ENCODE results near the gene METTL24. TPM values are rescaled to one million over a fixed set of nuclear protein-coding genes. Genes with fewer than 3 reads are reported as not detected.
A peak's percentile ranks its signal among the peaks of the same experiment; 100 is the strongest.

METTL24 gene, protein sequence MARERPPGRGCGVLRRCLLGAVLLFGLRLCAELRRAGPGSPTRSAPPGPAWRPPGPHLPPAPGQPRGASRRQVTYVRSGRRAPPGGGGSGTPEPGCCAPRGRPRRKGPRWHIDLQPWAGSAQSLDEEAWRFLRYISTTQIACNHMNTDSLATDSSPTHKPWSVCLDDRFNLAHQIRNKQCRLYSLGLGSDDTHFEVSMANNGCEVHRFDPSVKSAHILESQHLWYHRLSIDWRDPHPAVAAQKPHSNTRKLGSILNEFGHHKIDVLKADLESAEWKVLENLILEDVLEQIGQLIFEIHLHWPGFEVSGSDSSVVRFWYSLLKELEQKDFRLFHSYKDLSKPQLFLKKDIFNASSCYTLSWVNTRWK
- total RNA-seq, result 1 to 10 TPM in 4 of 6 donors, under 1 TPM in 1, not detected in 1; 0.78 to 2.7 (median 1.8) TPM

DNA sequence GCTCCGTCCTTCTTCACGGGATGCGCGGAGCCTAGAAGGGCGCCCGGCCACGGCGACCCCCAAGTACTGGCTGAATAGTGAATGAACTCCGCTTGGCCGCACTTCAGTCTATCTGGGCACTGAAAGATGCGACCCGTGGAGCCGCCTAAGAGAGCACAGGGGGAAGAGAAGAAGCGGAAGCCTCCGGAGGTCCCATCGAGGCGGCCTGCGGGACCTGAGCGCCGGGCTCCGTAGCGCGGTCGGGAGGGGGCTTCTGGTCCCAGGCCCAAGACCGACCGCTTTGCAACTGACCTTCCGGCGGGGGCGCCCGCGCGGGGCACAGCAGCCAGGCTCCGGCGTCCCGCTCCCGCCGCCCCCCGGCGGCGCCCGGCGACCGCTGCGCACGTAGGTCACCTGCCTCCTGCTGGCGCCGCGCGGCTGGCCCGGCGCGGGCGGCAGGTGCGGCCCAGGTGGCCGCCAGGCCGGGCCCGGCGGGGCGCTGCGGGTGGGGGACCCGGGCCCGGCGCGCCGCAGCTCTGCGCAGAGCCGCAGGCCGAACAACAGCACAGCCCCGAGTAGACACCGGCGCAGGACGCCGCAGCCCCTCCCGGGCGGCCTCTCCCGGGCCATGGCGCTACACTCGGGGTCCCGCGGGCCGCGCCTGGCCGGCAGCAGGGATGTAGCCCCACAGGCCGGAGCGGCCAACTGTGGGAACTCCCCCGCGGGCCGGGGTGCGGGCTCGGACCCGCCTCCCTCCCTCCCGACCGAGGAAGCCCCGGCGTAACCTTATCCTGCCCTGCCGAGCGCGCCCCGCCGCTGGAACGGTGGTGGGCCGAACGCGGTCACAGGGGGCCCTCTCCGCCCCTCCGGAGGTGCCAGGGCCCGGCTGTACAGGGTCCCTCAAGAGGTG is at the start of gene METTL24:
METTL24 (minus strand) TSS at position 686 of the 889 bp plus-strand sequence; CDS start at position 609, 77 bp downstream.
- Histone ChIP-seq H3K36me3 (no peaks in the 10 kb centered on the region), H3K27me3 (peaks cover 0 to 7% (median 3%) of the 10 kb centered on the region in 4 donors), H3K9me3 (no peaks in the 10 kb centered on the region), H3K27ac (peak within 1 kb of the TSS; percentile 66 to 82 (median 80)), H3K4me1 (peaks cover 0 to 6% (median 6%) of the 10 kb centered on the region in 4 donors), H3K4me3 (peak within 1 kb of the TSS; percentile 44 to 62 (median 54))
- TF ChIP-seq, protein P1, sequence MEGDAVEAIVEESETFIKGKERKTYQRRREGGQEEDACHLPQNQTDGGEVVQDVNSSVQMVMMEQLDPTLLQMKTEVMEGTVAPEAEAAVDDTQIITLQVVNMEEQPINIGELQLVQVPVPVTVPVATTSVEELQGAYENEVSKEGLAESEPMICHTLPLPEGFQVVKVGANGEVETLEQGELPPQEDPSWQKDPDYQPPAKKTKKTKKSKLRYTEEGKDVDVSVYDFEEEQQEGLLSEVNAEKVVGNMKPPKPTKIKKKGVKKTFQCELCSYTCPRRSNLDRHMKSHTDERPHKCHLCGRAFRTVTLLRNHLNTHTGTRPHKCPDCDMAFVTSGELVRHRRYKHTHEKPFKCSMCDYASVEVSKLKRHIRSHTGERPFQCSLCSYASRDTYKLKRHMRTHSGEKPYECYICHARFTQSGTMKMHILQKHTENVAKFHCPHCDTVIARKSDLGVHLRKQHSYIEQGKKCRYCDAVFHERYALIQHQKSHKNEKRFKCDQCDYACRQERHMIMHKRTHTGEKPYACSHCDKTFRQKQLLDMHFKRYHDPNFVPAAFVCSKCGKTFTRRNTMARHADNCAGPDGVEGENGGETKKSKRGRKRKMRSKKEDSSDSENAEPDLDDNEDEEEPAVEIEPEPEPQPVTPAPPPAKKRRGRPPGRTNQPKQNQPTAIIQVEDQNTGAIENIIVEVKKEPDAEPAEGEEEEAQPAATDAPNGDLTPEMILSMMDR (IDR thresholded peaks at IDR 0.05), result peak in 1 of 6 experiments; percentile 28
- no peak for TF ChIP-seq POLR2A (IDR thresholded peaks at IDR 0.05)
- WGBS, 2 donors, result 2 to 9% methylated on average over 8 to 37 of the region's 107 CpGs
- peak in 1 of 2 donors; percentile 51 for ATAC-seq (ENCODE audit: low FRiP score in 2 of 2)
- DNase-seq, result peak in 1 of 2 donors; percentile 88

DNA sequence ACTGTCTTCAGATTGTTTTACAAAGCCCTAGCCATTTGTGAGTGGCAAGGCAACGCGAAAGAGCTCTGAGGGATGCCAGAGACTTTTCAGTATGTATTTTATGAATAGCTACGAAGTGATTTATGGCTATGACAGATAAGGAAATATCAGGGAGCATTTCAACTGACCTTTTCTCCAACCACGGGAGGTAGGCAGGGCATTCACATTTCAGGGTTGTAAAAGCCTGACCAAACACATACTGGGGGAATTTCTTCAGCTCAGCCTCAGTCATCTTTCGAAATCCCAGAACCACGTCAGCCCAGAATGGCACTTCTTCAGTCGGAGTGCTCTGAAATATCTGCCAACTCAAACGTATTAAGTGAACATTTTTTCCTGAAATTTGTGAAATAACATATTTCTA is 46.5 kb upstream of the METTL24 start:
- Histone ChIP-seq H3K9me3 (no peaks in the 10 kb centered on the region), H3K36me3 (no peaks in the 10 kb centered on the region), H3K4me1 (peaks cover 0 to under 1% (median 0%) of the 10 kb centered on the region in 4 donors), H3K27ac (no peak overlapping the region), H3K4me3 (no peak overlapping the region), H3K27me3 (no peaks in the 10 kb centered on the region)
- ATAC-seq (ENCODE audit: low FRiP score in 2 of 2) (no peak), DNase-seq (no peak)
- WGBS, 2 donors, result 61 to 65% methylated on average over 8 of the region's 8 CpGs
- no peak for TF ChIP-seq POLR2AphosphoS5 (IDR thresholded peaks at IDR 0.05)
- no peak for TF ChIP-seq EP300 (IDR thresholded peaks at IDR 0.05)
- TF ChIP-seq POLR2A (IDR thresholded peaks at IDR 0.05), result no peak
- TF ChIP-seq, protein P1 (IDR thresholded peaks at IDR 0.05), result no peak

DNA sequence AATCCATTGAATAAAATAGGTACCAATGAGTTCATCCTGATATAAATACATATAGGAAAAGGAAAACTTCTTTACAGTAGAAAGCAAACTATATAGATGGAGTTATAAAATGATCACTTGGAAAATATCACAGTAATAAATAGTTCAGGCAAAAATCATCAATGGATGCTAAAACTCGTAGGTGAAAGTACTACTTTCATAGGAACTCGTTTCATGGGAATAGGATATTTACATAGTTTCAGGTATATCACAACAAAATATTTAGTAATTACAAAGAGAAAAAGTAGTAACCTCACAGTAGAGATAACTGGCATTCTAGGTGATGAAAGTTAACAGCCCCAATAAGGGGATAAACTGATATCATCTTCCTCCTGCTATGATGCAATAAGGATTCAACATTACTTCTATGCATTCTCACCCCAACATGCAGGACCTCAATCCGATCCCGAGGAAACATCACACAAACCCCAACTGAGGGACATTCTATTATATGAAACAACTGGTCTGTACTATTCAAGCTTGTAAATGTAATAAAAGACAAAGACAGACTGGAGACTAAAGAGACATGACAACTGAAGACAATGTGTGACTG is 43.5 kb upstream of the METTL24 start:
- WGBS, 2 donors, result 86% methylated on average over 4 of the region's 4 CpGs
- DNase-seq (no peak), ATAC-seq (ENCODE audit: low FRiP score in 2 of 2) (no peak)
- Histone ChIP-seq H3K9me3 (no peaks in the 10 kb centered on the region), H3K27me3 (no peaks in the 10 kb centered on the region), H3K36me3 (no peaks in the 10 kb centered on the region), H3K4me3 (no peak overlapping the region), H3K4me1 (peaks cover 0 to 7% (median 5%) of the 10 kb centered on the region in 4 donors), H3K27ac (no peak overlapping the region)
- TF ChIP-seq POLR2AphosphoS5 (IDR thresholded peaks at IDR 0.05), result no peak

DNA sequence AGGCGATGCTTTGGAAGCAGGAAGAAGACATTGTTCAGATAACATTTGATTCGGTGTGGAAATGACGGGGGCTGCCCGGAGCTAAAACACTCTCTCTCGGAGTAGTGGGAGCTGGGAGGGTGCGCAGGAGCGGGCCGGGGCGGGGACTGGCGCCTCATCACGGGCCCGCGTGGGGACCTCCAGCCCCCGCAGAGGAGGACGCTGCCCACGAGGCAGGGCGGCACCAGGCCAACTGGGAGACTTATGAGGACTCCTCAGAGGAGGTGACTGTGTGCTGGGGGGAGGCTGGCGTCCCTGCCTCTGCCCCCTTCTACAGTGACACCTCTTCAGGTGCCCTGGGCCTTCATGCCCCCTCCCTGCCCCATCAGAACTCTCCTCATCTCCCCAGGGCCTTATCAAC is 42.1 kb upstream of the METTL24 start:
- ATAC-seq (ENCODE audit: low FRiP score in 2 of 2) (peak in 1 of 2 donors; percentile 7), DNase-seq (peak in 1 of 2 donors; percentile 80)
- Histone ChIP-seq H3K36me3 (no peaks in the 10 kb centered on the region), H3K9me3 (no peaks in the 10 kb centered on the region), H3K27me3 (no peaks in the 10 kb centered on the region), H3K27ac (peak overlapping the region in 1 of 4 donors; percentile 39), H3K4me1 (peaks cover 0 to 7% (median 5%) of the 10 kb centered on the region in 4 donors), H3K4me3 (peak overlapping the region in 3 of 4 donors; percentile 25 to 50 (median 43))
- WGBS, 2 donors, result 77% methylated on average over 7 to 18 of the region's 18 CpGs
- TF ChIP-seq, protein P1 (IDR thresholded peaks at IDR 0.05), result no peak
- TF ChIP-seq POLR2A (IDR thresholded peaks at IDR 0.05) (no peak), EP300 (IDR thresholded peaks at IDR 0.05) (no peak), POLR2AphosphoS5 (IDR thresholded peaks at IDR 0.05) (no peak)
